Ureter (tissue), 1 donor: Measurements from ENCODE around the gene GLS. TPM values are rescaled to one million over a fixed set of nuclear protein-coding genes. Genes with fewer than 3 reads are reported as not detected.
"Not testable (repeated sequence)": the region's sequence is repeated elsewhere in the genome, so short reads cannot be mapped to it uniquely, and the experiment has no call there.

Experiments used
- DNase-seq: peaks from one replicate; pipeline ENCODE4 v3.0.0-alpha.2; 2020; ENCODE audit warnings: low spot score
- total RNA-seq: library from RNA; stranded (reverse); gene quantifications from one replicate; pipeline ENCODE4 v1.2.4, GENCODE V29; 2023
- donor health status: DM: yes; HTN: yes; CAD: no.

The GLS gene
- total RNA-seq, 1 donor from 2014 or later = 105 TPM

GRCh38 chr2:190882856-190883582 is 2.4 kb downstream of the GLS start:
- no peak for DNase-seq

- not testable (repeated sequence) for DNase-seq
Observed at GRCh38 chr2:190885844-190886243, 5.2 kb downstream of the GLS start.

GRCh38 chr2:190887089-190887488 is 6.5 kb downstream of the GLS start:
- DNase-seq = no peak

GRCh38 chr2:190888449-190888848 is 7.8 kb downstream of the GLS start:
- no peak for DNase-seq

- no peak for DNase-seq
Observed at GRCh38 chr2:190889175-190889943, 8.7 kb downstream of the GLS start.

- no peak for DNase-seq
Observed at GRCh38 chr2:190891372-190891771, 10.8 kb downstream of the GLS start.

GRCh38 chr2:190891889-190892288 is 11.3 kb downstream of the GLS start:
- DNase-seq = no peak

GRCh38 chr2:190893157-190893556 is 12.5 kb downstream of the GLS start:
- DNase-seq = no peak

- DNase-seq = no peak
Observed at GRCh38 chr2:190896477-190896876, 15.9 kb downstream of the GLS start.

- DNase-seq = no peak
Observed at GRCh38 chr2:190903693-190904450, 23.3 kb downstream of the GLS start.

GRCh38 chr2:190904640-190905261 is 24.1 kb downstream of the GLS start:
- DNase-seq = no peak

GRCh38 chr2:190908532-190908931 is 27.9 kb downstream of the GLS start:
- DNase-seq = no peak

- DNase-seq = no peak
Observed at GRCh38 chr2:190909680-190910079, 29.1 kb downstream of the GLS start.

- DNase-seq = no peak
Observed at GRCh38 chr2:190910341-190911136, 29.9 kb downstream of the GLS start.

GRCh38 chr2:190911813-190912212 is 31.2 kb downstream of the GLS start:
- DNase-seq = no peak

- DNase-seq = no peak
Observed at GRCh38 chr2:190912726-190913125, 32.1 kb downstream of the GLS start.

- no peak for DNase-seq
Observed at GRCh38 chr2:190913725-190914124, 33.1 kb downstream of the GLS start.

GRCh38 chr2:190916829-190917228 is 36.2 kb downstream of the GLS start:
- DNase-seq = no peak

GRCh38 chr2:190920085-190920484 is 39.5 kb downstream of the GLS start:
- no peak for DNase-seq

GRCh38 chr2:190922376-190922775 is 41.8 kb downstream of the GLS start:
- no peak for DNase-seq

- DNase-seq = no peak
Observed at GRCh38 chr2:190927301-190927700, 46.7 kb downstream of the GLS start.
